Heart left ventricle (tissue), 16 donors: ENCODE data around the gene ANKRD30A. TPM values are rescaled to one million over a fixed set of nuclear protein-coding genes. Genes with fewer than 3 reads are reported as not detected.
A peak's percentile ranks its signal among the peaks of the same experiment; 100 is the strongest.
"Not testable (repeated sequence)": the region's sequence is repeated elsewhere in the genome, so short reads cannot be mapped to it uniquely, and the experiment has no call there.

Source experiments
- ATAC-seq, 4 donors: fragments of 200-7000 bp; cut with Tn5 transposase; one replicate each; pipeline ENCODE4 v1.9.1; 2020 to 2022; ENCODE audit warnings: moderate library complexity in 4 of 4, mild to moderate bottlenecking in 3 of 4, moderate number of reproducible peaks in 1 of 4
- DNase-seq, 5 donors: peaks; one replicate each; pipeline ENCODE4 v3.0.0-alpha.2; 2020
- H3K27ac ChIP-seq, 12 donors: fragments of 200-600 bp; sonication (generic) in 4 of 12; one replicate each; pipeline versions ENCODE4 v1.5.0 to v1.8.0; 2016 to 2022; ENCODE audit warnings: mild to moderate bottlenecking in 2 of 12
- H3K27me3 ChIP-seq, 9 donors: fragments of 200-600 bp; sonication (generic) in 2 of 9; one replicate each; pipeline versions ENCODE4 v1.5.1 to v1.8.0; 2016 to 2022; ENCODE audit warnings: mild to moderate bottlenecking in 3 of 9
- H3K36me3 ChIP-seq, 9 donors: fragments of 200-600 bp; sonication (generic) in 2 of 9; one replicate each; pipeline versions ENCODE4 v1.5.0 to v1.8.0; 2018 to 2022; ENCODE audit warnings: mild to moderate bottlenecking in 2 of 9
- H3K4me1 ChIP-seq, 12 donors: fragments of 200-600 bp; sonication (generic) in 4 of 12; one replicate each; pipeline versions ENCODE4 v1.5.0 to v1.8.0; 2016 to 2022; ENCODE audit warnings: mild to moderate bottlenecking in 3 of 12
- H3K4me3 ChIP-seq, 12 donors: fragments of 200-600 bp; sonication (generic) in 4 of 12; one replicate each; pipeline versions ENCODE4 v1.5.0 to v1.8.0; 2017 to 2022; ENCODE audit warnings: mild to moderate bottlenecking in 9 of 12, moderate library complexity in 4 of 12
- H3K9me3 ChIP-seq, 12 donors: fragments of 200-600 bp; sonication (generic) in 4 of 12; one replicate each; pipeline versions ENCODE4 v1.5.0 to v1.8.0; 2016 to 2022; ENCODE audit warnings: mild to moderate bottlenecking in 1 of 12
- CTCF ChIP-seq, 12 donors: fragments of 200-600 bp; sonication (generic) in 4 of 12; IDR thresholded peaks; one replicate each; pipeline versions ENCODE4 v1.5.0 to v1.8.0; 2018 to 2022; ENCODE audit warnings: antibody characterized with exemption in 12 of 12, mild to moderate bottlenecking in 5 of 12
- POLR2A ChIP-seq, 2 donors: fragments of 450-650 bp; IDR thresholded peaks; one replicate each; pipeline ENCODE4 v1.6.1; 2017; ENCODE audit warnings: antibody characterized with exemption in 2 of 2, mild to moderate bottlenecking in 2 of 2, moderate library complexity in 2 of 2
- WGBS, 4 donors: extraction: QIAGEN DNeasy Blood & Tissue Kit in 2 of 4; methylation state at CpG; one replicate each; pipeline versions ENCODE4 v1.1.5 to v1.1.7; 2013 to 2018; 5-methylcytosine and 5-hydroxymethylcytosine counted together
- intact Hi-C, 10 donors: fragments of 100-400 bp; cut with DNase I; formaldehyde crosslinking; loops; one replicate each; pipeline versions ENCODE4 v1.11.1 to v1.14.2; 2022
- polyA plus RNA-seq, 2 donors: library from polyadenylated mRNA; stranded (reverse); fragments of 200-250 nt; gene quantifications; one replicate each; pipeline ENCODE4 v1.2.3, GENCODE V29; 2013
- total RNA-seq, 9 donors: library from RNA; depleted of rRNA in 2 of 9; stranded (reverse); fragments of >200 nt in 2 of 9; fragmentation: NEBNext Ultra II Directional in 3 of 9; extraction: Animal tissue kit (Norgen Biotek cat#: 25700) in 3 of 9; gene quantifications; one replicate each; pipeline versions ENCODE4 v1.1.0 to v1.2.4, GENCODE V29; 2016 to 2023
- donor health status: ischemic (EF 13 %, LVEDD 7.1; RV severe dilation, severe dysfunction).
- donor health status: healthy with polysubstance abuse.
- donor health status: DM: no; HTN: yes; CAD: no.
- donor health status: DM: no; HTN: no; CAD: no.
- donor health status: ischemic (EF 25% LVEDD 6.9; RV normal size, moderate dysfunction).
- donor health status: ischemic (EF 25% LVEDD 5.7; RV mildly dilated, moderate dysfunction).
- donor health status: healthy.
- donor health status: DM: yes; HTN: yes; CAD: no.
- donor health status: ischemic (EF 35%, LVEDD 5.7; RV mildly dilated, moderate dysfunction).
- donor health status: nonischemic (EF 11% LVEDD 7.7; RV severe dilation, severe dysfunction).
- donor health status: DM: yes; HTN: yes; CAD: no.
- donor health status: PGD.
- donor health status: ischemic (EF 29% LVEDD 5.4; RV normal size, mild dysfunction).
- donor health status: nonischemic (EF 23%, LVEDD 6.1; RV moderate dilation, normal function).

The ANKRD30A gene
- total and polyA plus RNA-seq, 11 donors, result not detected

GRCh38 chr10:37246637-37247036 lies 121.2 kb downstream of the ANKRD30A start:
- no peak overlapping the region for H3K27ac ChIP-seq
- TF ChIP-seq POLR2A (IDR thresholded peaks at IDR 0.05), result no peak
- TF ChIP-seq CTCF (IDR thresholded peaks at IDR 0.05), result no peak
- 52 to 69% (median 62%) methylated on average over 2 of the region's 2 CpGs for WGBS, 4 donors
- H3K4me3 ChIP-seq, result no peak overlapping the region
- no peaks in the 10 kb centered on the region for H3K9me3 ChIP-seq
- ATAC-seq (no peak), DNase-seq (no peak)
- no peaks in the 10 kb centered on the region for H3K36me3 ChIP-seq
- H3K27me3 ChIP-seq, result no peaks in the 10 kb centered on the region
- H3K4me1 ChIP-seq, result no peaks in the 10 kb centered on the region
- intact Hi-C loops, result no loop called here

GRCh38 chr10:37255837-37256236 lies 130.4 kb downstream of the ANKRD30A start:
- 50 to 63% (median 54%) methylated on average over 3 of the region's 3 CpGs for WGBS, 4 donors
- H3K36me3 ChIP-seq, H3K27ac ChIP-seq, intact Hi-C loops, H3K27me3 ChIP-seq, H3K4me1 ChIP-seq, H3K9me3 ChIP-seq, H3K4me3 ChIP-seq, DNase-seq, ATAC-seq: not testable (repeated sequence)

GRCh38 chr10:37263304-37263703 lies 137.9 kb downstream of the ANKRD30A start:
- intact Hi-C loops, result no loop called here
- no peaks in the 10 kb centered on the region for H3K36me3 ChIP-seq
- ATAC-seq (no peak), DNase-seq (no peak)
- H3K4me1 ChIP-seq, result no peaks in the 10 kb centered on the region
- TF ChIP-seq POLR2A (IDR thresholded peaks at IDR 0.05) (no peak), CTCF (IDR thresholded peaks at IDR 0.05) (peak in 1 of 12 donors; percentile 10)
- H3K4me3 ChIP-seq, result no peak overlapping the region
- no peak overlapping the region for H3K27ac ChIP-seq
- H3K27me3 ChIP-seq, result no peaks in the 10 kb centered on the region
- no peaks in the 10 kb centered on the region for H3K9me3 ChIP-seq
- 67 to 80% (median 72%) methylated on average over 5 of the region's 5 CpGs for WGBS, 4 donors

- Histone ChIP-seq H3K9me3 (no peaks in the 10 kb centered on the region), H3K4me3 (no peak overlapping the region), H3K27ac (no peak overlapping the region), H3K36me3 (no peaks in the 10 kb centered on the region), H3K27me3 (no peaks in the 10 kb centered on the region), H3K4me1 (no peaks in the 10 kb centered on the region)
- no peak for ATAC-seq
- TF ChIP-seq CTCF (IDR thresholded peaks at IDR 0.05) (no peak), POLR2A (IDR thresholded peaks at IDR 0.05) (no peak)
- WGBS, 4 donors, result 47 to 56% (median 54%) methylated on average over 3 of the region's 3 CpGs
- intact Hi-C loops, result no loop called here
- no peak for DNase-seq
These were observed 142.9 kb downstream of the ANKRD30A start for GRCh38 chr10:37268266-37268665.

- intact Hi-C loops, result no loop called here
- DNase-seq (no peak), ATAC-seq (no peak)
- H3K4me1 ChIP-seq, result no peaks in the 10 kb centered on the region
- TF ChIP-seq POLR2A (IDR thresholded peaks at IDR 0.05), result no peak
- TF ChIP-seq CTCF (IDR thresholded peaks at IDR 0.05), result no peak
- no peak overlapping the region for H3K27ac ChIP-seq
- no peaks in the 10 kb centered on the region for H3K27me3 ChIP-seq
- no peaks in the 10 kb centered on the region for H3K36me3 ChIP-seq
- H3K4me3 ChIP-seq, result no peak overlapping the region
- peaks cover 0 to 5% (median 0%) of the 10 kb centered on the region in 12 donors for H3K9me3 ChIP-seq
- 58 to 64% (median 61%) methylated on average over 5 of the region's 5 CpGs for WGBS, 4 donors
These were observed 144.3 kb downstream of the ANKRD30A start for GRCh38 chr10:37269554-37270256.
